H9 (cell line): ENCODE results near the gene MPZ. TPM values are rescaled to one million over a fixed set of nuclear protein-coding genes. Genes with fewer than 3 reads are reported as not detected.

Experiments
- DNase-seq: peaks from one replicate; pipeline ENCODE4 v3.0.0-alpha.2; 2017
- H2AFZ ChIP-seq: one replicate; pipeline ENCODE4 v1.6.1; 2013; ENCODE audit warnings: mild to moderate bottlenecking, low read length, control low read depth, moderate library complexity
- H2AK5ac ChIP-seq: 2 replicates; pipeline ENCODE4 v1.6.1; 2013; ENCODE audit warnings: low read length, control low read depth, mixed read lengths; ENCODE audit not compliant: insufficient read length
- H2BK120ac ChIP-seq: one replicate; pipeline ENCODE4 v1.6.1; 2013; ENCODE audit warnings: low read depth, mild to moderate bottlenecking, low read length, control low read depth, inconsistent platforms; ENCODE audit not compliant: poor library complexity, severe bottlenecking
- H2BK12ac ChIP-seq: 2 replicates; pipeline ENCODE4 v1.6.1; 2013; ENCODE audit warnings: low read length, control low read depth, mixed read lengths, low read depth; ENCODE audit not compliant: insufficient read length
- H2BK15ac ChIP-seq: 2 replicates; pipeline ENCODE4 v1.6.1; 2013; ENCODE audit warnings: low read depth, low read length, control low read depth
- H2BK20ac ChIP-seq: one replicate; pipeline ENCODE4 v1.6.1; 2013; ENCODE audit warnings: low read depth, mild to moderate bottlenecking, low read length, control low read depth, inconsistent platforms; ENCODE audit not compliant: poor library complexity, severe bottlenecking
- H2BK5ac ChIP-seq: 2 replicates; pipeline ENCODE4 v1.6.1; 2013; ENCODE audit warnings: low read length, control low read depth, mixed read lengths; ENCODE audit not compliant: insufficient read length
- H3K14ac ChIP-seq: 2 replicates; pipeline ENCODE4 v1.6.1; 2013; ENCODE audit warnings: low read length, control low read depth; ENCODE audit not compliant: insufficient read depth
- H3K18ac ChIP-seq: 2 replicates; pipeline ENCODE4 v1.6.1; 2013; ENCODE audit warnings: low read depth, mild to moderate bottlenecking, mixed read lengths, low read length, control low read depth; ENCODE audit not compliant: insufficient read length
- H3K23ac ChIP-seq: 2 replicates; pipeline ENCODE4 v1.6.1; 2013; ENCODE audit warnings: low read length, control low read depth, mixed read lengths, low read depth; ENCODE audit not compliant: insufficient read length
- H3K23me2 ChIP-seq: 2 replicates; pipeline ENCODE4 v1.6.1; 2013; ENCODE audit warnings: low read depth, mild to moderate bottlenecking, mixed read lengths, low read length, control low read depth; ENCODE audit not compliant: insufficient read length, poor library complexity, severe bottlenecking
- H3K27ac ChIP-seq: 2 replicates; pipeline ENCODE4 v1.5.1; 2013; ENCODE audit warnings: low read length, control low read depth, mixed read lengths, low read depth; ENCODE audit not compliant: insufficient read length
- H3K27me3 ChIP-seq: 2 replicates; pipeline ENCODE4 v1.6.1; 2013; ENCODE audit warnings: low read length, control low read depth, inconsistent platforms; ENCODE audit not compliant: insufficient read depth
- H3K4ac ChIP-seq: 2 replicates; pipeline ENCODE4 v1.6.1; 2013; ENCODE audit warnings: low read depth, mild to moderate bottlenecking, control low read depth, inconsistent platforms, low read length, moderate library complexity
- H3K4me1 ChIP-seq: 2 replicates; pipeline ENCODE4 v1.6.1; 2013; ENCODE audit warnings: low read length, control low read depth, inconsistent platforms; ENCODE audit not compliant: insufficient read depth
- H3K4me2 ChIP-seq: 2 replicates; pipeline ENCODE4 v1.6.1; 2013; ENCODE audit warnings: low read length, control low read depth, mixed read lengths; ENCODE audit not compliant: insufficient read length, insufficient read depth
- H3K56ac ChIP-seq: 2 replicates; pipeline ENCODE4 v1.6.1; 2013; ENCODE audit warnings: low read depth, mild to moderate bottlenecking, mixed read lengths, low read length, control low read depth; ENCODE audit not compliant: insufficient read length
- H3K79me1 ChIP-seq: 2 replicates; pipeline ENCODE4 v1.6.1; 2013; ENCODE audit warnings: low read depth, mild to moderate bottlenecking, moderate library complexity, low read length, control low read depth, inconsistent platforms; ENCODE audit not compliant: insufficient read depth, poor library complexity, severe bottlenecking
- H3K79me2 ChIP-seq: 2 replicates; pipeline ENCODE4 v1.6.1; 2013; ENCODE audit warnings: low read length, control low read depth, inconsistent platforms; ENCODE audit not compliant: insufficient read depth
- H3K9ac ChIP-seq: 2 replicates; pipeline ENCODE4 v1.6.1; 2013; ENCODE audit warnings: low read length, control low read depth, mixed read lengths; ENCODE audit not compliant: insufficient read length; ENCODE audit errors: extremely low read depth
- H3K9me3 ChIP-seq: one replicate; pipeline ENCODE4 v1.6.1; 2013; ENCODE audit warnings: low read depth, low read length, inconsistent platforms; ENCODE audit not compliant: control insufficient read depth
- H3T11ph ChIP-seq: one replicate; pipeline ENCODE4 v1.6.1; 2013; ENCODE audit warnings: mild to moderate bottlenecking, low read length, control low read depth, inconsistent platforms
- H4K20me1 ChIP-seq: one replicate; pipeline ENCODE4 v1.6.1; 2013; ENCODE audit not compliant: control insufficient read depth, insufficient read length, insufficient read depth
- H4K5ac ChIP-seq: 2 replicates; pipeline ENCODE4 v1.6.1; 2013; ENCODE audit warnings: low read depth, mild to moderate bottlenecking, mixed read lengths, low read length, control low read depth; ENCODE audit not compliant: insufficient read length
- H4K8ac ChIP-seq: replicated peaks from 2 replicates; pipeline ENCODE4 v1.6.1; 2013; ENCODE audit warnings: low read length, control low read depth, mixed read lengths, low read depth; ENCODE audit not compliant: insufficient read length
- H4K91ac ChIP-seq: 2 replicates; pipeline ENCODE4 v1.6.1; 2013; ENCODE audit warnings: low read depth, mild to moderate bottlenecking, moderate library complexity, mixed read lengths, low read length, control low read depth; ENCODE audit not compliant: insufficient read length
- H3K27ac Mint-ChIP-seq, 3 experiments: 2 replicates in 2 of 3; 3 replicates in 1 of 3; pipeline ENCODE4 v1.8.0; 2020 to 2021; ENCODE audit warnings: mixed read lengths in 3 of 3, mild to moderate bottlenecking in 1 of 3, moderate library complexity in 1 of 3
- H3K27me3 Mint-ChIP-seq: 2 replicates; pipeline ENCODE4 v1.8.0; 2021; ENCODE audit warnings: low read depth, mild to moderate bottlenecking, moderate library complexity, mixed read lengths
- H3K36me3 Mint-ChIP-seq, 3 experiments: 2 replicates in 2 of 3; 3 replicates in 1 of 3; pipeline ENCODE4 v1.8.0; 2020 to 2021; ENCODE audit warnings: low read depth in 3 of 3, mixed read lengths in 3 of 3; ENCODE audit not compliant: insufficient read depth in 1 of 3
- H3K4me1 Mint-ChIP-seq, 2 experiments: 2 replicates each; pipeline ENCODE4 v1.8.0; 2020; ENCODE audit warnings: mixed read lengths in 2 of 2
- H3K4me3 Mint-ChIP-seq, 2 experiments: 2 replicates in 1 of 2; 3 replicates in 1 of 2; pipeline ENCODE4 v1.8.0; 2020 to 2021; ENCODE audit warnings: mild to moderate bottlenecking in 2 of 2, mixed read lengths in 2 of 2, moderate library complexity in 1 of 2
- H3K9me3 Mint-ChIP-seq, 2 experiments: 2 replicates in 1 of 2; 3 replicates in 1 of 2; pipeline ENCODE4 v1.8.0; 2020; ENCODE audit warnings: mild to moderate bottlenecking in 2 of 2, mixed read lengths in 2 of 2, moderate library complexity in 1 of 2
- CTCF ChIP-seq: fragments of 200-600 bp; sonication (generic); conservative IDR thresholded peaks from 3 replicates; pipeline ENCODE4 v1.8.0; 2021; ENCODE audit warnings: antibody characterized with exemption, mild to moderate bottlenecking
- WGBS: extraction: QIAGEN DNeasy Blood & Tissue Kit; methylation state at CpG from one replicate; pipeline ENCODE4 v1.1.7; 2013; ENCODE audit warnings: missing lambda C conversion rate, low lambda C conversion rate, mixed read lengths; ENCODE audit not compliant: insufficient read length; ENCODE audit errors: extremely low coverage; 5-methylcytosine and 5-hydroxymethylcytosine counted together
- total RNA-seq: library from RNA; stranded (reverse); gene quantifications from 2 replicates; pipeline ENCODE4 v1.2.1, GENCODE V29; 2021

The MPZ gene
- total RNA-seq, 1 experiment from 2014 or later = 2.7 TPM

- Histone ChIP-seq H3K23me2 (no peaks in the 10 kb centered on the region), H3K14ac (no peak overlapping the region), H2BK120ac (no peak overlapping the region), H2AK5ac (no peak overlapping the region), H2BK20ac (no peak overlapping the region), H3K56ac (no peak overlapping the region), H3K9me3 (no peaks in the 10 kb centered on the region), H3K23ac (no peak overlapping the region), H3K79me1 (no peaks in the 10 kb centered on the region), H4K8ac (no peak overlapping the region), H3K79me2 (no peaks in the 10 kb centered on the region), H2BK15ac (no peak overlapping the region), H2AFZ (no peak overlapping the region), H3K18ac (no peak overlapping the region), H3K27me3 (no peaks in the 10 kb centered on the region), H3T11ph (no peak overlapping the region), H3K4me1 (no peaks in the 10 kb centered on the region), H3K9ac (no peak overlapping the region), H4K20me1 (no peaks in the 10 kb centered on the region), H3K27ac (no peak overlapping the region), H2BK5ac (no peak overlapping the region), H4K5ac (no peak overlapping the region), H3K4me2 (no peak overlapping the region), H4K91ac (no peak overlapping the region), H3K4ac (no peak overlapping the region), H2BK12ac (no peak overlapping the region)
- no peak overlapping the region for H3K4me3 Mint-ChIP-seq
- no peak overlapping the region for H3K27ac Mint-ChIP-seq
- no peaks in the 10 kb centered on the region for H3K36me3 Mint-ChIP-seq
- DNase-seq = no peak
- TF ChIP-seq CTCF = no peak
- no CpG with 5 or more reads among the region's 3 CpGs for WGBS
- no peaks in the 10 kb centered on the region; a peak in 1 of 4 replicates for H3K4me1 Mint-ChIP-seq
- peaks cover 24% of the 10 kb centered on the region for H3K27me3 Mint-ChIP-seq
- no peaks in the 10 kb centered on the region for H3K9me3 Mint-ChIP-seq
Measured at GRCh38 chr1:161273402-161273801, 36.4 kb downstream of the MPZ start.
